Brain microvascular endothelial cell (primary cell): ENCODE measurements around the gene MGAT5B.

Experiments
- DNase-seq: peaks from one replicate; pipeline ENCODE4 v3.0.0-alpha.2; 2020
- H3K27ac ChIP-seq: fragments of 250-450 bp; sonication (Bioruptor Pico); 2 replicates; pipeline ENCODE4 v1.5.1; 2020; ENCODE audit warnings: mild to moderate bottlenecking, moderate library complexity
- H3K27me3 ChIP-seq: fragments of 250-450 bp; sonication (Bioruptor Pico); replicated peaks from 2 replicates; pipeline ENCODE4 v1.5.1; 2020; ENCODE audit warnings: mild to moderate bottlenecking
- H3K36me3 ChIP-seq: fragments of 250-450 bp; sonication (Bioruptor Pico); replicated peaks from 2 replicates; pipeline ENCODE4 v1.5.1; 2020; ENCODE audit warnings: mild to moderate bottlenecking
- H3K4me3 ChIP-seq: 2 replicates; pipeline ENCODE4 v1.5.1; 2011; ENCODE audit warnings: low read depth, mild to moderate bottlenecking, control low read depth, low read length, moderate library complexity
- in situ Hi-C: cut with HindIII; loops from 2 replicates; pipeline ENCODE4 v1.10.0; 2017; ENCODE audit warnings: low sequenced_read_pairs, low pct_ligation_motif_present
- TF ChIP-seq, protein P1 (sequence below): IDR thresholded peaks from 2 replicates; pipeline ENCODE4 v1.5.1; 2011; ENCODE audit warnings: low read depth, mild to moderate bottlenecking, moderate library complexity, low read length, control low read depth, inconsistent platforms; ENCODE audit errors: missing control alignments

The MGAT5B gene

DNA sequence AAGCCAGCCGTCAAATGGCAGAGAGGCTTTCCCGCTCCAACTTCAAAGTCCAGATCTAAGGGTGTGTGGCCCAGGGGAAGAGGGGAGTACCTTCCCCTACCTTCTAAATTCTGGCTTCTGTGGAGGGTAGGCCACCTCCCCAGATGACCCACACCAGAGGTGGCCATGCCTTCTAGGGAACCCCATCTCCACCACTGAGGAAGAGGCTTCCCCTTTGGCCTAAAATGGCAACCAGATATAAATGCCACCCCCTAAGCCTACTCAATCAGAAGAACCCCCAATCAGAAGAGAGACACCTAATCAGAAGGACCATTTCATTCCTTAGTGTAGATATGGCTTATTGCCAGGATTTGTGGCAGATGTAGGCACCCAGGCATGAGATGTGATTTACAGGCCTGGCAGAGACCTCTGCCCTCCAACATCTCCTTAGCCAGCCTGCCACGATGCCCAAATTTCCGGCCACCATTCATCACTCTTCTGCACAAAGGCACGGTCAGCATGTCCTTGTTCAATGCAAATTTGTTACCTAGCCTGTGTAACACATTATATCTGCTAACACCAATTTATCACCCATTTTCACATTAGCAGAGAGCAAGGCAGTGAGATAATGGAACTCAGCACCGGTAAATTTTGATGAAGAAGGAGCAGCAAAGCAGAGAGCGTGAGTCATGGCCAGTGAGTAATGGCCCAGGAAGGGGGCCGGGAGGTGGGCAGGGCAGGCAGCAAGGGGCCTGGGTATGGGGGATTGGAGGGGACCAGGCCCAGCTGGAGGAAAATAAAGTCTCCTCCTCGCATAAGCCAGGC, 1.2 kb upstream of the MGAT5B start:
- TF ChIP-seq, protein P1, sequence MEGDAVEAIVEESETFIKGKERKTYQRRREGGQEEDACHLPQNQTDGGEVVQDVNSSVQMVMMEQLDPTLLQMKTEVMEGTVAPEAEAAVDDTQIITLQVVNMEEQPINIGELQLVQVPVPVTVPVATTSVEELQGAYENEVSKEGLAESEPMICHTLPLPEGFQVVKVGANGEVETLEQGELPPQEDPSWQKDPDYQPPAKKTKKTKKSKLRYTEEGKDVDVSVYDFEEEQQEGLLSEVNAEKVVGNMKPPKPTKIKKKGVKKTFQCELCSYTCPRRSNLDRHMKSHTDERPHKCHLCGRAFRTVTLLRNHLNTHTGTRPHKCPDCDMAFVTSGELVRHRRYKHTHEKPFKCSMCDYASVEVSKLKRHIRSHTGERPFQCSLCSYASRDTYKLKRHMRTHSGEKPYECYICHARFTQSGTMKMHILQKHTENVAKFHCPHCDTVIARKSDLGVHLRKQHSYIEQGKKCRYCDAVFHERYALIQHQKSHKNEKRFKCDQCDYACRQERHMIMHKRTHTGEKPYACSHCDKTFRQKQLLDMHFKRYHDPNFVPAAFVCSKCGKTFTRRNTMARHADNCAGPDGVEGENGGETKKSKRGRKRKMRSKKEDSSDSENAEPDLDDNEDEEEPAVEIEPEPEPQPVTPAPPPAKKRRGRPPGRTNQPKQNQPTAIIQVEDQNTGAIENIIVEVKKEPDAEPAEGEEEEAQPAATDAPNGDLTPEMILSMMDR = no peak
- in situ Hi-C loops = no loop called here
- peak; percentile 54 for DNase-seq
- Histone ChIP-seq H3K4me3 (no peak overlapping the region), H3K36me3 (no peaks in the 10 kb centered on the region), H3K27ac (no peak overlapping the region), H3K27me3 (peaks cover 16% of the 10 kb centered on the region)

DNA sequence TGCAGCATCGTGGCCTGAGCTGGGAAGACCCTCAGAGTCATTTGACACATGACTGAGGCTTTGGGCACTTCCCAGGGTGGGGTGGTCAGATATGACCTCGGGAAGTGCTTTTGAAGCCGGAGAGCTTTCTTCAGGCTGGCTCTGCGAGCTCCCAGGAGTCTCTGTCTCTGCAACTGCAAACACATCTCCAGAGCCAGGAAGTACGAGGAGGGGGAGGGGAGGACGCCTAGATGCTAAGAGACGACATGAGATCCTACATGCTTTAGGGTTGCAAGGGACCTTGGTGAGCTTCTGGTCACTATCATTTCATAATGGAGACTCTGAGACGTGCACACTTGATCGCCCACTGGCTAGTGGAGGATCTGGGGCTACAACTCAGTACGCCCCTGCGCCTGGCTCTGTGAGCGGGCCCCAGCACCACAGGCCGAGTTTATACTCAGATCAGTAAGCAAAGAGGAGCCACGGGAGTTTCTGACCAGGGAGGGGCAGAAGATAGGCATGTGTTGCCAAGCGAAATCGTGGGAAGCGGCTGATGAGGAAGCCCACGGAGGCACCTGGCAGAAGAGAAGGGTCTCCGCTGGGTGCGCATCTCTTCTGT, 527 bp upstream of the MGAT5B start:
- peak; percentile 49 for DNase-seq
- H3K4me3 ChIP-seq = peak overlapping the region; percentile 29
- H3K27me3 ChIP-seq = peaks cover 16% of the 10 kb centered on the region
- H3K27ac ChIP-seq = no peak overlapping the region
- no peaks in the 10 kb centered on the region for H3K36me3 ChIP-seq
- in situ Hi-C loops = no loop called here
- TF ChIP-seq, protein P1 = no peak

GRCh38 chr17:76868669-76869495, 678 bp downstream of the MGAT5B start:
- TF ChIP-seq, protein P1 = no peak
- peaks cover 16% of the 10 kb centered on the region for H3K27me3 ChIP-seq
- H3K27ac ChIP-seq = no peak overlapping the region
- no peak for DNase-seq
- H3K4me3 ChIP-seq = peak overlapping the region; percentile 24
- no peaks in the 10 kb centered on the region for H3K36me3 ChIP-seq
- in situ Hi-C loops = no loop called here

- Histone ChIP-seq H3K27me3 (peaks cover 16% of the 10 kb centered on the region), H3K27ac (no peak overlapping the region), H3K4me3 (no peak overlapping the region), H3K36me3 (no peaks in the 10 kb centered on the region)
- in situ Hi-C loops = no loop called here
- no peak for DNase-seq
- TF ChIP-seq, protein P1 = no peak
These were observed 1.5 kb downstream of the MGAT5B start for GRCh38 chr17:76869496-76870376.

GRCh38 chr17:76870377-76870714, 2.1 kb downstream of the MGAT5B start:
- peaks cover 16% of the 10 kb centered on the region for H3K27me3 ChIP-seq
- H3K36me3 ChIP-seq = no peaks in the 10 kb centered on the region
- TF ChIP-seq, protein P1 = no peak
- no peak overlapping the region for H3K4me3 ChIP-seq
- in situ Hi-C loops = no loop called here
- DNase-seq = no peak
- no peak overlapping the region for H3K27ac ChIP-seq
